Upper lobe of left lung (tissue), 6 donors: ENCODE measurements around the gene NSMCE4A. TPM values are rescaled to one million over a fixed set of nuclear protein-coding genes. Genes with fewer than 3 reads are reported as not detected.
"Not testable (repeated sequence)": the region's sequence is repeated elsewhere in the genome, so short reads cannot be mapped to it uniquely, and the experiment has no call there.

Experiments
- ATAC-seq, 2 donors: fragments of 200-7000 bp; cut with Tn5 transposase; one replicate each; pipeline ENCODE4 v1.9.1; 2022; ENCODE audit warnings: mild to moderate bottlenecking in 2 of 2, moderate library complexity in 2 of 2; ENCODE audit not compliant: low FRiP score in 2 of 2
- DNase-seq, 2 donors: peaks; one replicate each; pipeline ENCODE4 v3.0.0-alpha.2; 2019 to 2020
- H3K27ac ChIP-seq, 4 donors: fragments of 200-600 bp; sonication (generic); one replicate each; pipeline ENCODE4 v1.5.1; 2016 to 2019
- H3K27me3 ChIP-seq, 4 donors: fragments of 200-600 bp; sonication (generic); one replicate each; pipeline ENCODE4 v1.5.1; 2017 to 2019
- H3K36me3 ChIP-seq, 4 donors: fragments of 200-600 bp; sonication (generic); one replicate each; pipeline ENCODE4 v1.5.1; 2016 to 2019
- H3K4me1 ChIP-seq, 4 donors: fragments of 200-600 bp; sonication (generic); one replicate each; pipeline ENCODE4 v1.5.1; 2018 to 2019
- H3K4me3 ChIP-seq, 4 donors: fragments of 200-600 bp; sonication (generic); one replicate each; pipeline ENCODE4 v1.5.1; 2017 to 2019; ENCODE audit warnings: mild to moderate bottlenecking in 2 of 4, moderate library complexity in 1 of 4
- H3K9me3 ChIP-seq, 4 donors: fragments of 200-600 bp; sonication (generic); one replicate each; pipeline ENCODE4 v1.5.1; 2018 to 2019
- EP300 ChIP-seq, 4 donors: sonication (generic); formaldehyde crosslinking; IDR thresholded peaks; one replicate each; pipeline ENCODE4 v1.5.1; 2017; ENCODE audit warnings: antibody characterized with exemption in 4 of 4, control low read depth in 2 of 4
- POLR2A ChIP-seq, 4 donors: fragments of 450-650 bp; IDR thresholded peaks; one replicate each; pipeline ENCODE4 v1.5.1; 2016 to 2017; ENCODE audit warnings: antibody characterized with exemption in 4 of 4, mild to moderate bottlenecking in 2 of 4
- POLR2AphosphoS5 ChIP-seq, 2 donors: sonication (generic); formaldehyde crosslinking; IDR thresholded peaks; one replicate each; pipeline ENCODE4 v1.5.1; 2017; ENCODE audit warnings: antibody characterized with exemption in 2 of 2
- WGBS, 2 donors: methylation state at CpG; one replicate each; pipeline ENCODE4 v1.1.5; 2017 to 2018; 5-methylcytosine and 5-hydroxymethylcytosine counted together
- total RNA-seq, 6 donors: library from RNA; depleted of rRNA in 4 of 6; stranded (reverse); fragments of >200 nt in 4 of 6; gene quantifications; one replicate each; pipeline versions ENCODE4 v1.1.0 to v1.2.1, GENCODE V29; 2016 to 2021
- TF ChIP-seq, protein P1 (sequence below), 6 experiments: fragments of 450-650 bp in 4 of 6; fragments of 200-600 bp in 2 of 6; sonication (generic) in 2 of 6; IDR thresholded peaks; one replicate each; pipeline ENCODE4 v1.5.1; 2016 to 2019; ENCODE audit warnings: antibody characterized with exemption in 6 of 6
- donor health status: DM: no; HTN: no; CAD: no; lungs with moderate emphysema.
- donor health status: DM: no; HTN: yes; CAD: no; lungs with severe emphysema.

The NSMCE4A gene
- total RNA-seq, 6 donors from 2014 or later = 34.8 to 131 (median 50.7) TPM

DNA sequence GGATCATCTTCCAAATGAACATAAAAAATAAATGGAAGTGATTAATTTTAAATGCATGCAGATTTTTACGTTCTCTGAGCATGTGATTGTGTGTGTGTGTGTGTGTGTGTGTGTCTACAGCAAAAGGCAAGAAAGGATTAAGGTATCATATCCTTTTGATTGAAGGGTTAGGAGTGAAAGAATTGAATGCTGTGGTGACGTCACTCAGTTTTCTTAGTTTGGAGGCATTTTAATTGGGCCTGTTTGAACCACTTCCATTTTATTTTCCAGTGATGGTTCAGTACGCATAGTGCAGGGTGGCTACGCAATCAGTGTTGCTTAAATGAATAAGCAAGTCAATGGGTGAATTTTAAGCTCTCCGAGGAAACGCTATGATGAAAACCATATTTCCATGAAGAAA lies 45.2 kb upstream of the NSMCE4A start:
- no peak for DNase-seq
- H3K4me3 ChIP-seq = no peak overlapping the region
- H3K27me3 ChIP-seq = no peaks in the 10 kb centered on the region
- TF ChIP-seq POLR2AphosphoS5 (IDR thresholded peaks at IDR 0.05) = no peak
- TF ChIP-seq, protein P1, sequence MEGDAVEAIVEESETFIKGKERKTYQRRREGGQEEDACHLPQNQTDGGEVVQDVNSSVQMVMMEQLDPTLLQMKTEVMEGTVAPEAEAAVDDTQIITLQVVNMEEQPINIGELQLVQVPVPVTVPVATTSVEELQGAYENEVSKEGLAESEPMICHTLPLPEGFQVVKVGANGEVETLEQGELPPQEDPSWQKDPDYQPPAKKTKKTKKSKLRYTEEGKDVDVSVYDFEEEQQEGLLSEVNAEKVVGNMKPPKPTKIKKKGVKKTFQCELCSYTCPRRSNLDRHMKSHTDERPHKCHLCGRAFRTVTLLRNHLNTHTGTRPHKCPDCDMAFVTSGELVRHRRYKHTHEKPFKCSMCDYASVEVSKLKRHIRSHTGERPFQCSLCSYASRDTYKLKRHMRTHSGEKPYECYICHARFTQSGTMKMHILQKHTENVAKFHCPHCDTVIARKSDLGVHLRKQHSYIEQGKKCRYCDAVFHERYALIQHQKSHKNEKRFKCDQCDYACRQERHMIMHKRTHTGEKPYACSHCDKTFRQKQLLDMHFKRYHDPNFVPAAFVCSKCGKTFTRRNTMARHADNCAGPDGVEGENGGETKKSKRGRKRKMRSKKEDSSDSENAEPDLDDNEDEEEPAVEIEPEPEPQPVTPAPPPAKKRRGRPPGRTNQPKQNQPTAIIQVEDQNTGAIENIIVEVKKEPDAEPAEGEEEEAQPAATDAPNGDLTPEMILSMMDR (IDR thresholded peaks at IDR 0.05) = no peak
- no peak for TF ChIP-seq EP300 (IDR thresholded peaks at IDR 0.05)
- TF ChIP-seq POLR2A (IDR thresholded peaks at IDR 0.05) = no peak
- ATAC-seq = no peak
- H3K9me3 ChIP-seq = no peaks in the 10 kb centered on the region
- H3K27ac ChIP-seq = peak overlapping the region in 3 of 4 donors; percentile 64 to 75 (median 65)
- no peaks in the 10 kb centered on the region for H3K36me3 ChIP-seq
- H3K4me1 ChIP-seq = peaks cover 0 to 6% (median 1%) of the 10 kb centered on the region in 4 donors
- WGBS, 2 donors = 86 to 87% methylated on average over 6 of the region's 6 CpGs

DNA sequence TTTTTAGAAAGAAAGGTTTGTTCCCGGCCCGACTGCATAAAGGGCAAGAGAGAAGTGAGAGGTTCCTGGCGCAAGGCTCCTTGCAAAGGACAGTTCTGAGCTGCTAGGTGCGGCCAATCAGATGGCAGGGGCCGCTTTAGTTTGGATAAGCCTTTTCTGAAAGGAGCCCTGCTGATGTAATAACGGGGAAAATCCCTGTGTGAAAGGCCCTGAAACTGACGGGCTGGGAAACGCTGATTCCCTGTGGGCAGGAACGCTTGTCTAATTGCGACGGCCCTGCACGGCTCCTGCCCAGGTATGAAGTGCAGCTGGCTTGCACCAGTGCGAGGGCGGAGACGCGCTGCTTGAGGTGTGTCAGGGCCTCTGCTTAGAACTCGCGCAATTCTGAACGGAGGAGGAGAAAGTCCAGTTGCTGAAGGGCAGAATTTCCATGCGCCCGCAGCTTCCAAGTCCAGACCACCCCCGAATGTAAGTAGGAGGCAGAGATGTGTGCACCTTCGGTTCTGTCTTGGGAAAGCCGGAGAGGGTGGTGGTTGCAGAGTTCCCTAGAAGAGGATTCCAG lies 44.5 kb upstream of the NSMCE4A start:
- Histone ChIP-seq H3K27me3 (no peaks in the 10 kb centered on the region), H3K27ac (peak overlapping the region; percentile 64 to 85 (median 70)), H3K4me3 (peak overlapping the region in 3 of 4 donors; percentile 13 to 30 (median 24)), H3K9me3 (no peaks in the 10 kb centered on the region), H3K36me3 (no peaks in the 10 kb centered on the region), H3K4me1 (peaks cover 0 to 6% (median 1%) of the 10 kb centered on the region in 4 donors)
- DNase-seq (peak; percentile 77 to 85), ATAC-seq (peak; percentile 64 to 90)
- no peak for TF ChIP-seq EP300 (IDR thresholded peaks at IDR 0.05)
- peak; percentile 15 to 28 for TF ChIP-seq POLR2AphosphoS5 (IDR thresholded peaks at IDR 0.05)
- TF ChIP-seq, protein P1 (IDR thresholded peaks at IDR 0.05) = no peak
- TF ChIP-seq POLR2A (IDR thresholded peaks at IDR 0.05) = peak in 3 of 4 donors; percentile 57 to 69 (median 59)
- WGBS, 2 donors = 42 to 65% methylated on average over 24 of the region's 24 CpGs

GRCh38 chr10:122018951-122019413 lies 44.0 kb upstream of the NSMCE4A start:
- peak overlapping the region; percentile 64 to 85 (median 70) for H3K27ac ChIP-seq

DNA sequence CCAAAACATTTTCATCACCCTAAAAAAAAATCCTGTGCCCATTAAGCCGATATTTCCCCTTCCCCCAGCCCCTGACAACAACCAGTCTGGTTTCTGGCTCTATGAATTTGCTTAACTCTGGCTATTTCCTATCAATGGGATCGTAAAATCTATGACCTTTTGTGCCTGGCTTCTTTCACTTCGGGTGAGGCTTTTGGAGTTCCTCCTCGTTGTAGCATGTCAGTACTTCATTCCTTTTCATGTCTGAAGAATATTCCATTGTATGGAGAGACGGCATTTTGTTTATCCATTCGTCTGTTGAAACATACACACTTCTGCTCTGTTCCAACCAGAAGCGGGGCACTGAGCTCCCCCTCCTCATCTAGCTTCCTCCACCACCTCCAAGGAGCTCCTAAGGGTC lies 43.5 kb upstream of the NSMCE4A start:
- no peaks in the 10 kb centered on the region for H3K27me3 ChIP-seq
- H3K4me3 ChIP-seq = peak overlapping the region in 1 of 4 donors; percentile 24
- no peaks in the 10 kb centered on the region for H3K36me3 ChIP-seq
- no peak for DNase-seq
- peak overlapping the region; percentile 64 to 85 (median 70) for H3K27ac ChIP-seq
- no peaks in the 10 kb centered on the region for H3K9me3 ChIP-seq
- no peak for TF ChIP-seq POLR2A (IDR thresholded peaks at IDR 0.05)
- TF ChIP-seq, protein P1 (IDR thresholded peaks at IDR 0.05) = no peak
- TF ChIP-seq POLR2AphosphoS5 (IDR thresholded peaks at IDR 0.05) = no peak
- TF ChIP-seq EP300 (IDR thresholded peaks at IDR 0.05) = no peak
- H3K4me1 ChIP-seq = peaks cover 0 to 6% (median 1%) of the 10 kb centered on the region in 4 donors
- WGBS, 2 donors = 35 to 50% methylated on average over 7 of the region's 7 CpGs
- no peak for ATAC-seq

More at GRCh38 chr10:122018951-122019413, 44.0 kb upstream of the NSMCE4A start:
- H3K27me3 ChIP-seq = no peaks in the 10 kb centered on the region
- H3K36me3 ChIP-seq = no peaks in the 10 kb centered on the region
- H3K9me3 ChIP-seq = no peaks in the 10 kb centered on the region
- DNase-seq (peak; percentile 46 to 68), ATAC-seq (peak; percentile 50 to 84)
- peak overlapping the region in 3 of 4 donors; percentile 13 to 30 (median 24) for H3K4me3 ChIP-seq
- TF ChIP-seq, protein P1 (IDR thresholded peaks at IDR 0.05) = no peak
- TF ChIP-seq EP300 (IDR thresholded peaks at IDR 0.05) = no peak
- peak in 1 of 4 donors; percentile 19 for TF ChIP-seq POLR2A (IDR thresholded peaks at IDR 0.05)
- WGBS, 2 donors = 58 to 80% methylated on average over 14 to 16 of the region's 16 CpGs
- H3K4me1 ChIP-seq = peaks cover 0 to 6% (median 1%) of the 10 kb centered on the region in 4 donors

GRCh38 chr10:122017926-122018325 lies 42.9 kb upstream of the NSMCE4A start:
- H3K27ac ChIP-seq, H3K4me1 ChIP-seq, DNase-seq, H3K27me3 ChIP-seq, H3K4me3 ChIP-seq, H3K36me3 ChIP-seq, H3K9me3 ChIP-seq, ATAC-seq: not testable (repeated sequence)
- 73 to 80% methylated on average over 4 of the region's 4 CpGs for WGBS, 2 donors
